ENCODE results near the gene DCLRE1A.

Gene DCLRE1A

GRCh38 chr10:113854013-113854760 is at the start of gene DCLRE1A, which contains the start of gene NHLRC2:
Gene DCLRE1A (minus strand): TSS chr10:113854082. CDS start chr10:113853182, 900 bp downstream.
Gene NHLRC2 (plus strand): TSS chr10:113854661. CDS start chr10:113854873, 212 bp downstream.
- DNase-seq: peak in 57 of 58 donors; percentile 9 to 89 (median 69)

- DNase-seq: no peak
These were observed 46.2 kb upstream of the DCLRE1A start for GRCh38 chr10:113899952-113900598.

GRCh38 chr10:113897693-113898618 is 44.1 kb upstream of the DCLRE1A start:
- peak in 13 of 58 donors; percentile 1 to 29 (median 8) for DNase-seq

- no peak for DNase-seq
These were observed 41.1 kb upstream of the DCLRE1A start for GRCh38 chr10:113895018-113895417.

GRCh38 chr10:113894581-113894980 is 40.7 kb upstream of the DCLRE1A start:
- DNase-seq: no peak

- DNase-seq: no peak
These were observed 39.7 kb upstream of the DCLRE1A start for GRCh38 chr10:113893570-113893969.

- DNase-seq: peak in 21 of 58 donors; percentile 5 to 56 (median 17)
These were observed 37.6 kb upstream of the DCLRE1A start for GRCh38 chr10:113891476-113891875.

GRCh38 chr10:113890769-113891168 is 36.9 kb upstream of the DCLRE1A start:
- DNase-seq: no peak

- DNase-seq: no peak
These were observed 36.0 kb upstream of the DCLRE1A start for GRCh38 chr10:113889911-113890310.

GRCh38 chr10:113882240-113882639 is 28.4 kb upstream of the DCLRE1A start:
- DNase-seq: no peak

GRCh38 chr10:113880236-113880635 is 26.4 kb upstream of the DCLRE1A start:
- no peak for DNase-seq

GRCh38 chr10:113879691-113880090 is 25.8 kb upstream of the DCLRE1A start:
- DNase-seq: no peak

GRCh38 chr10:113876461-113876860 is 22.6 kb upstream of the DCLRE1A start:
- DNase-seq: no peak

- DNase-seq: no peak
These were observed 21.3 kb upstream of the DCLRE1A start for GRCh38 chr10:113875212-113875611.

- no peak for DNase-seq
These were observed 18.5 kb upstream of the DCLRE1A start for GRCh38 chr10:113872139-113873030.

GRCh38 chr10:113869789-113870188 is 15.9 kb upstream of the DCLRE1A start:
- DNase-seq: no peak

GRCh38 chr10:113867904-113868303 is 14.0 kb upstream of the DCLRE1A start:
- DNase-seq: no peak

GRCh38 chr10:113866551-113867394 is 12.9 kb upstream of the DCLRE1A start:
- DNase-seq: peak in 1 of 58 donors; percentile 18

GRCh38 chr10:113865901-113866300 is 12.0 kb upstream of the DCLRE1A start:
- DNase-seq: no peak
